Measurements from ENCODE around the gene SZT2. TPM values are rescaled to one million over a fixed set of nuclear protein-coding genes. Genes with fewer than 3 reads are reported as not detected.
"Not testable (repeated sequence)": the region's sequence is repeated elsewhere in the genome, so short reads cannot be mapped to it uniquely, and the experiment has no call there.

SZT2 gene
- total RNA-seq, 1 donor from 2014 or later = 11.0 TPM

DNA sequence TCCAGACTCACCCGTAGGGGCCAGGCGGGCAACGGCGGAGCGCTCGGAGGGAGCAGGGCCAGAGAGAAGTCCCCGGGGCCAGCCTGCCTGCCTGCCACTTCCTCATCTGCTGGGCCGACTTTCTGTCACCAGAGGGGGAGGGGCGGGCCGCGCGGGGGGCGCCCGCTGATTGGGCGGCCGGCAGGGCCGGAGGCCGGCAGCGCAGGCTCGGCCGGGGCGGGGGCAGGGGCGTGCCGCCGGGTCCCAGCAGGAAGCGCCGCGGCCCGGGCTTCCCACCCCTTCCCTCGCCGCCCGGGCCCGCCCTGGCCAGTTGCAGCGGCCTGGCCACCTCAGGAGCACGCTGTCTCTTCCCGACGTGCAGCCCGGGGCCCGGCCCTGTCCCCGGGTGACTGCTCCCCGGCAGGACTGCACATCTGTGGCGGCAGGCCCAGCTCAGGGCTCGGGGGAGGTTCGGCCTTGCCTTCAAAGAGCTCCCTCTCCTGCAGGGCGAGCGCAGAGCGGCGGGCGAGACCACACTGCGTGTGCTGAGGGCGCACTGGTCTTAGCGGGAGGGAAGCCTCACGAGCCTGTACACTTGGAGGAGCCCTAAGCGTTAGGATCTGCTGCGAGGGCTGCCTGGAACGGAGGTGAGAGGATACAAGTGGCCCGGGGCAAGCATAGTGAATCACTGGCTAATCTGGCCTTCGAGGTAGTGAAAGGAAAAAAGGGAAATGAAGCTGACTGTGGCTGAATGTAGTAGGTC, 21.6 kb upstream of the SZT2 start, which contains the start of gene ELOVL1:
Gene ELOVL1 (minus strand): TSS at position 108 of the 742 bp plus-strand sequence. CDS start 2,402 bp downstream, outside the sequence.
- peaks cover 20% of the 10 kb centered on the region for H3K36me3 Mint-ChIP-seq
- Histone ChIP-seq H3K4me3 (peak within 1 kb of the TSS; percentile 74), H3K9ac (peak within 1 kb of the TSS; percentile 70), H3K4me1 (peaks cover 22% of the 10 kb centered on the region), H2AFZ (replicated peaks) (peak within 1 kb of the TSS; percentile 51), H3F3A (ENCODE audit: low read depth) (peaks cover 20% of the 10 kb centered on the region), H3K9me3 (ENCODE audit: low read depth) (no peaks in the 10 kb centered on the region), H3K27me3 (no peaks in the 10 kb centered on the region), H3K79me2 (ENCODE audit: low read depth) (peaks cover 5% of the 10 kb centered on the region), H4K20me1 (ENCODE audit: low read depth) (peaks cover 6% of the 10 kb centered on the region), H3K4me2 (peak within 1 kb of the TSS; percentile 96), H3K27ac (peak within 1 kb of the TSS; percentile 85), H3K36me3 (no peaks in the 10 kb centered on the region)
- peak; percentile 96 for DNase-seq (ENCODE audit: low spot score)
- peak within 1 kb of the TSS; percentile 80 for H3K27ac Mint-ChIP-seq
- peaks cover 17% of the 10 kb centered on the region for H3K4me1 Mint-ChIP-seq
- no peak for TF ChIP-seq EZH2phosphoT487 (IDR thresholded peaks at IDR 0.05)
- H3K4me3 Mint-ChIP-seq = peak within 1 kb of the TSS; percentile 85
- peaks cover 4% of the 10 kb centered on the region for H3K27me3 Mint-ChIP-seq (ENCODE audit: insufficient read depth, low read depth)
- H3K9me3 Mint-ChIP-seq = no peaks in the 10 kb centered on the region

DNA sequence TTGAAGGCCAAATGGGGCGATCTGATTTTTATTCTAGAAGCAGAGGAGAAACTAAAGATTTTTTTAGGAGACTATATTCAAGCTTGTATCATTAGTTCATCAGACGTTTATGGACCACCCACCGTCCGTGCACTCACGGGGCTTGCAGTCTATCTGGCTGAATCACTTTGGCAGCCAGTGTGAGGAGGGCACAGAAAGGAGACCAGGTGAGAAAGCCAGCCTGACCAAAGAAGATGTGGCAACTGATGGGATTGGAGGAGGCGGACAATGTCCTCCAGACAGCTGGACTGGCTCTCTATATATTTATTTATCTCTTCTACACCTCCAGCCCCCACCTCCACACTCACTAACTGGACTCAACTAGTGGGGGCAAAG, 21.1 kb upstream of the SZT2 start:
- no peaks in the 10 kb centered on the region for H3K36me3 ChIP-seq
- H3K4me1 Mint-ChIP-seq = peaks cover 14% of the 10 kb centered on the region
- no peaks in the 10 kb centered on the region for H3K27me3 ChIP-seq
- DNase-seq (ENCODE audit: low spot score) = no peak
- H3K9me3 ChIP-seq (ENCODE audit: low read depth) = no peaks in the 10 kb centered on the region
- peaks cover 6% of the 10 kb centered on the region for H4K20me1 ChIP-seq (ENCODE audit: low read depth)
- H3F3A ChIP-seq (ENCODE audit: low read depth) = peaks cover 14% of the 10 kb centered on the region
- peak overlapping the region; percentile 74 for H3K4me3 ChIP-seq
- no peak overlapping the region for H2AFZ ChIP-seq (replicated peaks)
- no peaks in the 10 kb centered on the region for H3K9me3 Mint-ChIP-seq
- H3K4me1 ChIP-seq = peaks cover 22% of the 10 kb centered on the region
- peaks cover 4% of the 10 kb centered on the region for H3K27me3 Mint-ChIP-seq (ENCODE audit: insufficient read depth, low read depth)
- peak overlapping the region; percentile 96 for H3K4me2 ChIP-seq
- peaks cover 19% of the 10 kb centered on the region for H3K36me3 Mint-ChIP-seq
- peak overlapping the region; percentile 85 for H3K27ac ChIP-seq
- peak overlapping the region; percentile 80 for H3K27ac Mint-ChIP-seq
- H3K9ac ChIP-seq = no peak overlapping the region
- peaks cover 5% of the 10 kb centered on the region for H3K79me2 ChIP-seq (ENCODE audit: low read depth)
- H3K4me3 Mint-ChIP-seq = peak overlapping the region; percentile 85
- TF ChIP-seq EZH2 (IDR thresholded peaks at IDR 0.05) (no peak), EZH2phosphoT487 (IDR thresholded peaks at IDR 0.05) (no peak)

DNA sequence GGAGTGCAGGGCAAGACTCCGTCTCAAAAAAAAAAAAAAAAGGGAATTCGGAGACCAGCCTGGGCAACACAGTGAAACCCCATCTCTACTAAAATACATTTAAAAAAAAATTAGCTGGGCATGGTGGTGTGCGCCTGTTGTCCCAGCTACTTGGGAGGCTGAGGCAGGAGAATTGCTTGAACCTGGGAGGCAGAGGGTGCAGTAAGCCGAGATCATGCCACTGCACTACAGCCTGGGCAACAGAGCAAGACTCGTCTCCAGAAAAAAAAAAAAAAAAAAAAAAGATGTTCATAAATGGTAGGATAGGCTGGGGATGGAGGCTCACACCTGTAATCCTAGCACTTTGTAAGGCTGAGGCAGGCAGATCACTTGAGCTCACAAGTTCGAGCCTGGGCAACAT, 19.9 kb upstream of the SZT2 start:
- peaks cover 14% of the 10 kb centered on the region for H3K4me1 Mint-ChIP-seq
- not testable (repeated sequence) for H3K4me3 ChIP-seq; H3K27ac ChIP-seq; H4K20me1 ChIP-seq (ENCODE audit: low read depth); H3K9ac ChIP-seq; DNase-seq (ENCODE audit: low spot score); H3K9me3 Mint-ChIP-seq; H3K79me2 ChIP-seq (ENCODE audit: low read depth); H3K27ac Mint-ChIP-seq; H2AFZ ChIP-seq (replicated peaks); H3K27me3 Mint-ChIP-seq (ENCODE audit: insufficient read depth, low read depth); H3K9me3 ChIP-seq (ENCODE audit: low read depth); H3K27me3 ChIP-seq; H3K4me2 ChIP-seq; H3K36me3 Mint-ChIP-seq; H3K36me3 ChIP-seq; H3K4me3 Mint-ChIP-seq
- Histone ChIP-seq H3F3A (ENCODE audit: low read depth) (peaks cover 10% of the 10 kb centered on the region), H3K4me1 (peaks cover 22% of the 10 kb centered on the region)

DNA sequence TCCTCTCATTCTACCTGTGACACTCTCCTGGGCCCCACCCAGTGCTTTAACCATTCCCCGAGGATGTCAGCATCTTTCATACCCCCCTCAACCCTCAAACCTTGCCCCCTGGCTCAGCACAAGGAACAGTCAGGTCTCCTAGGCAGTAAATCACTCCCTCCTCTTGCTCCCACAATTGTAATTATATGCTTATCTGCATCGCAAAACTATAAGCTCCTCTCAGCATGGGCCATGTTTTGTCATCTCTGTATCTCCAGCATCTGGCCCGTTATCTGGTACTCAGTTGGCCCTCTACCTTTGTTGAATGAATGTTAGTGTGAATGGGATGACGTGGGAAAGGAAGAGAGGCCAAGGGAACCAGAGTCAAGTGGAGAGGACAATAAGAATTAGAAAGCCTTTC, 19.1 kb upstream of the SZT2 start:
- Histone ChIP-seq H3F3A (ENCODE audit: low read depth) (peaks cover 10% of the 10 kb centered on the region), H2AFZ (replicated peaks) (no peak overlapping the region), H3K36me3 (no peaks in the 10 kb centered on the region), H3K4me2 (no peak overlapping the region), H3K4me3 (no peak overlapping the region), H3K4me1 (peaks cover 22% of the 10 kb centered on the region), H3K9ac (no peak overlapping the region), H3K27ac (no peak overlapping the region), H4K20me1 (ENCODE audit: low read depth) (peaks cover 6% of the 10 kb centered on the region), H3K79me2 (ENCODE audit: low read depth) (peaks cover 5% of the 10 kb centered on the region), H3K9me3 (ENCODE audit: low read depth) (no peaks in the 10 kb centered on the region), H3K27me3 (no peaks in the 10 kb centered on the region)
- Mint-ChIP-seq H3K36me3 (peaks cover 7% of the 10 kb centered on the region), H3K27ac (no peak overlapping the region), H3K4me3 (no peak overlapping the region), H3K9me3 (no peaks in the 10 kb centered on the region), H3K4me1 (peaks cover 14% of the 10 kb centered on the region), H3K27me3 (ENCODE audit: insufficient read depth, low read depth) (peaks cover 1% of the 10 kb centered on the region)
- TF ChIP-seq, protein P1, sequence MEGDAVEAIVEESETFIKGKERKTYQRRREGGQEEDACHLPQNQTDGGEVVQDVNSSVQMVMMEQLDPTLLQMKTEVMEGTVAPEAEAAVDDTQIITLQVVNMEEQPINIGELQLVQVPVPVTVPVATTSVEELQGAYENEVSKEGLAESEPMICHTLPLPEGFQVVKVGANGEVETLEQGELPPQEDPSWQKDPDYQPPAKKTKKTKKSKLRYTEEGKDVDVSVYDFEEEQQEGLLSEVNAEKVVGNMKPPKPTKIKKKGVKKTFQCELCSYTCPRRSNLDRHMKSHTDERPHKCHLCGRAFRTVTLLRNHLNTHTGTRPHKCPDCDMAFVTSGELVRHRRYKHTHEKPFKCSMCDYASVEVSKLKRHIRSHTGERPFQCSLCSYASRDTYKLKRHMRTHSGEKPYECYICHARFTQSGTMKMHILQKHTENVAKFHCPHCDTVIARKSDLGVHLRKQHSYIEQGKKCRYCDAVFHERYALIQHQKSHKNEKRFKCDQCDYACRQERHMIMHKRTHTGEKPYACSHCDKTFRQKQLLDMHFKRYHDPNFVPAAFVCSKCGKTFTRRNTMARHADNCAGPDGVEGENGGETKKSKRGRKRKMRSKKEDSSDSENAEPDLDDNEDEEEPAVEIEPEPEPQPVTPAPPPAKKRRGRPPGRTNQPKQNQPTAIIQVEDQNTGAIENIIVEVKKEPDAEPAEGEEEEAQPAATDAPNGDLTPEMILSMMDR (IDR thresholded peaks at IDR 0.05) = no peak
- TF ChIP-seq EZH2phosphoT487 (IDR thresholded peaks at IDR 0.05) = no peak
- TF ChIP-seq EZH2 (IDR thresholded peaks at IDR 0.05) = no peak
- DNase-seq (ENCODE audit: low spot score) = no peak
